ENCODE data around the gene GPR35.

Gene GPR35

DNA sequence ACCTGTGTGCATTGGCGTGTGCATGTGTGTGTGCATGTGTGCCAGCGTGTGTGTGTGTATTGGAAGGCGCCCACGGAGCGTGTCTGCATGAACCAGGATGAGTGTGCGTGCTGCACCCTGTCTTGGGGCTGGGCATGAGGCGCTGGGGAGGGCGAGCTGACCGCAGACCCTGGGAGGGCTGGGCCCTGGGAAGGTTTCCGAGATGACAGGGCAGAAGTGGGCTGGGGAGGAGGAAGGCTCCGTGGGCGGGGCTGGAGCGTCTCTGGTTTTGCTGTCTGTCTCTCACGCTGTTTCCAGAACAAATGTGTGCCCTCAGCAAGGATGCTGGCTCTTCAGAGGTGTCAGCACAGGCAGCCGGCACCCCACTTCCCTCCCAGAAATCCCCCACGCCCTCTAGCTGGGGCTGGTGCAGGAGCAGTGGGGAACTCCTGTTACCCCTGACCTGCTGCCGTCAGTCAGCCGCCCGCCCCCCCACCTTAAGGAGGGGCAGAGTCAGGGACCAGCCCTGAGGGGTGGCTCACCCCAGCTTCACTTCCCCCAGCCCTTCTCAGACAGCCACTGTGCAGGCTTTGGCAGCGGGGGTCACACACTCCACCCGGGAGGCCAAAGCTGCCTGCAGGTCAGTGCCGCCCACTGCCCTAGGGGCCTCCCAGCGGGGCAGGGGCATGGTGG lies at the start of gene GPR35:
Gene GPR35 (plus strand): TSS at position 531 of the 672 bp plus-strand sequence. CDS start 4,473 bp downstream, outside the sequence.
- H3K4me3 ChIP-seq (replicated peaks in 1 of 2; ENCODE audit: low read depth in 2 of 2, low read length in 2 of 2), result no peak within 1 kb of the TSS
- DNase-seq (ENCODE audit: low read depth in 2 of 2), result peak; percentile 24 to 38
- no peak for TF ChIP-seq CTCF (IDR thresholded peaks at IDR 0.05; ENCODE audit: low read depth, low read length)

DNA sequence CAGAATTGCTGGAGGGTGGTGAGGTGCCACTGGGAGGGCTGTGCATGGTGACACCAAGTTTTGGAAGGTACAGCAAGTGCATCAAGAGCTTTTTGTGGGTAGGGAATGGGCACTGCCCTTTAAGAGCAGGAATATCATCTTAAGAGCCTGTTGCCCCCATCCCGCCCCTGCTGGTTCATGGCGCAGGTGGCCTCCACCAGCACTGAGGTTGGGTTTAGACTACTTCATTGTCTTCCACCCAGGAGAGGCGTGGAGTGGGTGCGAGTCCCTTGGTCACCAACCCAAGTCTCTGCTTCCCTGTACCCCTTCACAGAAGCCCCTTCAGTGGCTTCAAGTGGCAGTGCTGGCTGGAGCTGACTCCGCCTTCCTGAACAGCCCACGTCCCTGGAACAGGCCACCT lies 49.2 kb upstream of the GPR35 start:
- H3K4me3 ChIP-seq (replicated peaks in 1 of 2; ENCODE audit: low read depth in 2 of 2, low read length in 2 of 2), result no peak overlapping the region
- TF ChIP-seq CTCF (IDR thresholded peaks at IDR 0.05; ENCODE audit: low read depth, low read length), result no peak
- DNase-seq (ENCODE audit: low read depth in 2 of 2), result no peak

DNA sequence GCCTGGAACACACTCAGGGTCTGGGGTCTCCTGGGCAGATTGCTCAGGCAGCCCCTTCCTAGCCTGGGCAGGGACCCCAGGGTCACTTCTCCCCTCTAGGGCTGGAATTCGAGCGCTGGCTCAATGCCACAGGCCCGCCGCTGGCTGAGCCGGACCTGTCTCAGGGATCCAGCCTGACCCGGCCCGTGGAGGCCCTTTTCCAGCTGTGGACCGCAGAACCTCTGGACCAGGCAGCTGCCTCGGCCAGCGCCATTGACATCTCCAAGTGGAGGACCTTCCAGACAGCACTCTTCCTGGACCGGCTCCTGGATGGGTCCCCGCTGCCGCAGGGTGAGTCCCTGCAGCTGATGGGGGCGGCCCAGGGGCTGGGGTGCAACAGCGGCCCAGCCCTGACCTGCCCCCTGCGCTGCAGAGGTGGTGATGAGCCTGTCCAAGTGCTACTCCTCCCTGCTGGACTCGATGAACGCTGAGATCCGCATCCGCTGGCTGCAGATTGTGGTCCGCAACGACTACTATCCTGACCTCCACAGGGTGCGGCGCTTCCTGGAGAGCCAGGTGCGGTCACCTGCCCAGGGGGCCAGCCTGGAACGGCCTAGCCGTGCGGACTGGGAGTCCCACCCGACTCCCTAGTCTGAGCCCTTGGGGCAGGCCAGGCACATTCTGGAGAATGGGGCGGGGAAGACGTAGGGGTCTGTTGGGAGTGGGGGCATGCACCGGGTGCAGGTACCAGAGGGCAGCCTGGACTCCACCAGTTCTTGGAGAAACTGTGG lies 48.7 kb upstream of the GPR35 start:
- H3K4me3 ChIP-seq (replicated peaks in 1 of 2; ENCODE audit: low read depth in 2 of 2, low read length in 2 of 2), result no peak overlapping the region
- DNase-seq (ENCODE audit: low read depth in 2 of 2), result no peak
- TF ChIP-seq CTCF (IDR thresholded peaks at IDR 0.05; ENCODE audit: low read depth, low read length), result no peak

DNA sequence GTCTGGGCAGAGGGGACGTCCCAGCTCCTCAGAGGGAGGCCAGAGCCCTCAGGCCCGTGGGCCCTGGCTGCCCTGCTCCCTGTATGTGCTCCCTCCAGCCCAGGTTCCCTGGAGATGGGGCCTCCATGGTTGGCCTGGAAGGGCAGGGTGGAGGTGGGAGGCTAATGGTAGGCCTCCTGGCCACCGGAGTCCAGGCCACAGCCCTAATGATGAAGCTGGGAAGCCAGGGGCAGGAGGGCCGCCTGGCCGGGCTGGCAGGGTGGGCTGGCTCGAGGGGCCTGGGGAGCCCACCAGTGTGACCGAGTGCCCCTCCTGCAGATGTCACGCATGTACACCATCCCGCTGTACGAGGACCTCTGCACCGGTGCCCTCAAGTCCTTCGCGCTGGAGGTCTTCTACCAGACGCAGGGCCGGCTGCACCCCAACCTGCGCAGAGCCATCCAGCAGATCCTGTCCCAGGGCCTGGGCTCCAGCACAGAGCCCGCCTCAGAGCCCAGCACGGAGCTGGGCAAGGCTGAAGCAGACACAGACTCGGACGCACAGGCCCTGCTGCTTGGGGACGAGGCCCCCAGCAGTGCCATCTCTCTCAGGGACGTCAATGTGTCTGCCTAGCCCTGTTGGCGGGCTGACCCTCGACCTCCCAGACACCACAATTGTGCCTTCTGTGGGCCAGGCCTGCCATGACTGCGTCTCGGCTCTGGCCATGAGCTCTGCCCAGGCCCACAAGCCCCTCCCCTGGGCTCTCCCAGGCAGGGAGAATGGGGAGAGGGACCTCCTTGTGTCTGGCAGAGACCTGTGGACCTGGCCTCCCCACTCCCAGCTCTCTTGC lies 47.8 kb upstream of the GPR35 start:
- TF ChIP-seq CTCF (IDR thresholded peaks at IDR 0.05; ENCODE audit: low read depth, low read length), result no peak
- H3K4me3 ChIP-seq (replicated peaks in 1 of 2; ENCODE audit: low read depth in 2 of 2, low read length in 2 of 2), result no peak overlapping the region
- DNase-seq (ENCODE audit: low read depth in 2 of 2), result no peak

GRCh38 chr2:240578110-240578450 lies 47.2 kb upstream of the GPR35 start:
- DNase-seq (ENCODE audit: low read depth in 2 of 2), result no peak
- no peak overlapping the region for H3K4me3 ChIP-seq (replicated peaks in 1 of 2; ENCODE audit: low read depth in 2 of 2, low read length in 2 of 2)
- TF ChIP-seq CTCF (IDR thresholded peaks at IDR 0.05; ENCODE audit: low read depth, low read length), result no peak

DNA sequence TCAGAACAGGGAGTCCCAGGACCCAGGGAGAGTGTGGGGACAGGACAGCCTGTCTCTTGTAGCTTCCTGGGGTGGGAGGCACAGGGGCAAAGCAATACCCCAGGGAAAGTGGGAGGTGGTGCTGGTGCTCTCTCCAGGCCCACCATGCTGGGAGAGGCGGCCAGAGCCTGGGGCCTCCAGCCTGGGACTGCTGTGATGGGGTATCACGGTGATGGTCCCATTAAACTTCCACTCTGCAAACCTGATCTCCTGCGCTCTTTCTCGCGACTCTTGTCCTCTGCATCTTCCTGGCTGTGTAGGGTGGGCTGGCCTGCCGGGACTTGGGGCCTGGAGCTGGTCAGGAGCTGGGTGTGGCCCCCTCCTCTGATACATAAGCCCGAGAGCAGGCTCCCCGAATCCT lies 46.8 kb upstream of the GPR35 start:
- no peak overlapping the region for H3K4me3 ChIP-seq (replicated peaks in 1 of 2; ENCODE audit: low read depth in 2 of 2, low read length in 2 of 2)
- TF ChIP-seq CTCF (IDR thresholded peaks at IDR 0.05; ENCODE audit: low read depth, low read length), result no peak
- no peak for DNase-seq (ENCODE audit: low read depth in 2 of 2)
